GM23338 (cell line): ENCODE results near the gene DNAH11.

Experiments used
- EZH2 ChIP-seq: fragments of 200-600 bp; sonication (generic); IDR thresholded peaks from one replicate; pipeline ENCODE4 v1.8.0; 2017; ENCODE audit warnings: antibody characterized with exemption, mild to moderate bottlenecking, low read depth; ENCODE audit not compliant: unreplicated experiment
- POLR2AphosphoS5 ChIP-seq: IDR thresholded peaks from 2 replicates; pipeline ENCODE4 v1.6.1; 2016; ENCODE audit warnings: antibody characterized with exemption, low read depth
- TF ChIP-seq, protein P1 (sequence below), 2 experiments: fragments of 200-600 bp in 1 of 2; sonication (generic) in 1 of 2; conservative IDR thresholded peaks; 2 replicates each; pipeline versions ENCODE4 v1.5.1 to v1.6.1; 2016 to 2017; ENCODE audit warnings: antibody characterized with exemption in 2 of 2, low read depth in 2 of 2, mild to moderate bottlenecking in 2 of 2, moderate library complexity in 1 of 2

DNA sequence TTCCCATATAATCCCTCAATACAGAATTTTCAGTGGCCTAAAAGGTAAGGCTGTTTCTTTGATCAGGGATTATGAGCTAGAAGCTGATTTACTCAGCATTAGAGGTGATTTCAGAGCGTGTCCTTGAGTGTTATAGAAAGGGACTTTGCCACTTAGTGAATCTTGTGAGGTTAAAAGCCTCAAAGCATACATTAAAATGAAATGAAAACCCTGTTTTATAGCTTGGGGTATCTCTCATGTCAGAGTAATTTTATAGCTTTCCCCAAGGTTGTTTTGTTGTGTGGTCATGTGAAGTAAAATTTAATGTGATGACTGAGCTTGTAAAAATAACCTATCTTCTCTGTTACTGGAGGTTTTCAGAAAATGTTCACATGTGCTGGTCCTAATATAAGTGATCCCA, 204.1 kb downstream of the DNAH11 start:
- TF ChIP-seq, protein P1, sequence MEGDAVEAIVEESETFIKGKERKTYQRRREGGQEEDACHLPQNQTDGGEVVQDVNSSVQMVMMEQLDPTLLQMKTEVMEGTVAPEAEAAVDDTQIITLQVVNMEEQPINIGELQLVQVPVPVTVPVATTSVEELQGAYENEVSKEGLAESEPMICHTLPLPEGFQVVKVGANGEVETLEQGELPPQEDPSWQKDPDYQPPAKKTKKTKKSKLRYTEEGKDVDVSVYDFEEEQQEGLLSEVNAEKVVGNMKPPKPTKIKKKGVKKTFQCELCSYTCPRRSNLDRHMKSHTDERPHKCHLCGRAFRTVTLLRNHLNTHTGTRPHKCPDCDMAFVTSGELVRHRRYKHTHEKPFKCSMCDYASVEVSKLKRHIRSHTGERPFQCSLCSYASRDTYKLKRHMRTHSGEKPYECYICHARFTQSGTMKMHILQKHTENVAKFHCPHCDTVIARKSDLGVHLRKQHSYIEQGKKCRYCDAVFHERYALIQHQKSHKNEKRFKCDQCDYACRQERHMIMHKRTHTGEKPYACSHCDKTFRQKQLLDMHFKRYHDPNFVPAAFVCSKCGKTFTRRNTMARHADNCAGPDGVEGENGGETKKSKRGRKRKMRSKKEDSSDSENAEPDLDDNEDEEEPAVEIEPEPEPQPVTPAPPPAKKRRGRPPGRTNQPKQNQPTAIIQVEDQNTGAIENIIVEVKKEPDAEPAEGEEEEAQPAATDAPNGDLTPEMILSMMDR (conservative IDR thresholded peaks at IDR 0.05; ENCODE audit: low read depth in 2 of 2), result no peak
- TF ChIP-seq EZH2, result no peak
- no peak for TF ChIP-seq POLR2AphosphoS5
